ENCODE data around the gene MRPL40.
A peak's percentile ranks its signal among the peaks of the same experiment; 100 is the strongest.

MRPL40 gene

DNA sequence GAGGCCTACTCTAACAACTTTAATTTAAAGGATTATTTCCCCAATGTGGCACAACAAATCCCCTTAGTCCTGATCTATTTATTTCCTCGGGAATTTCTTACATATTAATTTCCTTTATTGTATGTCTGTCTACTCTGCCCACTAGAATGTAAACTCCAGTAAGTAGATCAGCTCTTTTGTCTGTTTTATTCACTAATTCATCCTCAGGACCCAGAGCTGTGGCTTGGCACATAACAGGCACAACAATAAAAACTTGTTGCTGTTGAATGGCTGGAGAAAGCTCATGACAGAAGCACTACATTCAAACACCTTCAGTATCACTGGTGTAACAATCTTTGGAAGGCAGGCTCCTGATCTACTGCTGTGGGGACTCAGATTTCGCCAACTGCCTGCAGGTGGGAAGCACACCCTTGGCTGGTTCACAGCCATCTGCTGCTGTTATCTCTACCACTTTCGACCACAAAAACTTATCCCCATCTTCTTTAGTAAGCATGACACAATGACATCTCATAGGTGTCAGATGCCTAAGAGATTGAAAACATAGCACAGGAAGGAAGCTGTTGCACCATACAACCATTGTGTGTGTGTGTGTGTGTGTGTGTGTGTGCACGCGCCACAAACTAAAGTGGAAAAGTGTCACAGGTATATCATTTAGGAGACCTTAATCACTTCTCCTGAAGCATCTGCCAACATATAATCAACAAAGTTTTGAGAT lies 12.7 kb upstream of the MRPL40 start:
- H3K36me3 ChIP-seq, result peaks cover 44% of the 10 kb centered on the region
- peak overlapping the region; percentile 38; the same call in 1 of the 2 replicates for H3K27ac ChIP-seq
- peaks cover 98% of the 10 kb centered on the region for H4K20me1 ChIP-seq
- H3K27me3 ChIP-seq, result no peaks in the 10 kb centered on the region
- H3K4me3 ChIP-seq, result no peak overlapping the region
- peaks cover 20% of the 10 kb centered on the region for H3K4me1 ChIP-seq
- H3K4me2 ChIP-seq, result peak overlapping the region; percentile 44
- TF ChIP-seq Cebpa-rat (IDR thresholded peaks at IDR 0.05), result no peak
- peaks cover 13% of the 10 kb centered on the region for H3K9me3 ChIP-seq
- no peak overlapping the region for H3K9ac ChIP-seq

DNA sequence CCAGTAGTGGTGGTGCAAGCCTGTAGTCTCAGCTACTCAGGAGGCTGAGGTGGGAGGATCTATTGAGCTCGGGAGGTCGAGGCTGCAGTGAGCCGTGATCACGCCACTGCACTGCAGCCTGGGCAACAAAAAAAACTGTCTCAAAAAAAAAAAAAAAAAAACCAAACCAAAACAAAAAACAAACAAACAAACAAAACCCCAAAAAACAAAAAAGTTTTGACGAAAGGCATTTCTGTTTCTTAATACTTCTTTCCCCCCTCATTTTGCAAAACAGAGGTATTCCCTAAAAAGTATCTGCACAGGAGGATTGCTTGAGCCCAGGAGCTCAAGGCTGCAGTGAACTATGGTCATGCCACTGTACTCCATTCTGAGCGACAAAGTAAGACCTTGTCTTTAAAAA lies 12.0 kb upstream of the MRPL40 start:
- Histone ChIP-seq H3K27ac (no peak overlapping the region), H3K4me2 (peak overlapping the region; percentile 44)

DNA sequence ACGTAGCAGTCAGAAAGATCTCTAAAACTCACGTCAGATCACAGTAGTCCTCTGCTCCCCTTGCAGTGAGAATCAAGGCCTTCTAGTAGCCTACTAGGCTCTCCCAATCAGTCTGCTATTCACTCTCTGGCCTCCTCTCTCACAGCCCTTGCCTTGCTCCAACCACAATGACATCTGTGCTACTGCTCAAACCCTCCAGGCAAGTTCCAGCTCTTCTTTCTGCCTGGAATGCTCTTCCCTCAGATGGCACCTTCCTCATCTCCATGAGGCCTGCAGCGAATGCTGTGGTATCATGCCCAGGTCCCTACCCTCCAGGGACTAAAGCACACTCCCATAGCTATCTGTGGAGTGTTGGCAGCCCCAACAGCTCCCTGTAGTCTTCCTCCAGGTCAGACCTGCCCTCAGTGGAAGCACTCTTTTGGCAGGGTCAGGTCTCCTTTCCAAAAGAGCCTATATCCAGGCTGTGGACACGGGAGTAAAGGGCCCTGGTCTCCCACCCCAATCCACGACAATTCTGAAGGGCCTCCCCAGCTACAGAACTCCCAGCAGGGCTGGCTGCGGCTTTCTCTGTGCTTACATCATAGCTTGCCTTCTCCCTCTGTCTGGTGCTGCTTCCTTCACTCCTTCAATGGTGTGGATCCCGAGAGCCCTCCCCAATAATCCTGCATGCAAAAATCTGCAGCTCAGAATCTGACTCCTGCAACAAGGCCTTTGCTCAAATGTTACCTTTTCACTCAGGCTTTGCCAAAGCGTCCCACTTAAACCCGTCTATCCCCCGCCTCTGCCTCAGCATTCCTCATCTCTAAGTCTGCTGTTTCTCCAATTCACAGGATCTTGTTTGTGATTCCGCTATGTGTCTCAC lies 9.7 kb upstream of the MRPL40 start:
- Histone ChIP-seq H3K4me2 (no peak overlapping the region), H3K9me3 (peaks cover 2% of the 10 kb centered on the region; the same call in 1 of the 2 replicates), H3K4me1 (peaks cover 20% of the 10 kb centered on the region), H3K27me3 (no peaks in the 10 kb centered on the region), H3K4me3 (no peak overlapping the region), H3K27ac (no peak overlapping the region), H4K20me1 (peaks cover 100% of the 10 kb centered on the region), H3K36me3 (peaks cover 53% of the 10 kb centered on the region), H3K9ac (no peak overlapping the region)
- TF ChIP-seq Cebpa-rat (IDR thresholded peaks at IDR 0.05), result no peak

More for the DNA sequence above, 12.0 kb upstream of the MRPL40 start:
- no peak for TF ChIP-seq Cebpa-rat (IDR thresholded peaks at IDR 0.05)
- Histone ChIP-seq H3K9ac (no peak overlapping the region), H3K4me1 (peaks cover 20% of the 10 kb centered on the region), H3K4me3 (no peak overlapping the region), H3K27me3 (no peaks in the 10 kb centered on the region), H3K9me3 (peaks cover 13% of the 10 kb centered on the region), H4K20me1 (peaks cover 98% of the 10 kb centered on the region), H3K36me3 (peaks cover 51% of the 10 kb centered on the region)

DNA sequence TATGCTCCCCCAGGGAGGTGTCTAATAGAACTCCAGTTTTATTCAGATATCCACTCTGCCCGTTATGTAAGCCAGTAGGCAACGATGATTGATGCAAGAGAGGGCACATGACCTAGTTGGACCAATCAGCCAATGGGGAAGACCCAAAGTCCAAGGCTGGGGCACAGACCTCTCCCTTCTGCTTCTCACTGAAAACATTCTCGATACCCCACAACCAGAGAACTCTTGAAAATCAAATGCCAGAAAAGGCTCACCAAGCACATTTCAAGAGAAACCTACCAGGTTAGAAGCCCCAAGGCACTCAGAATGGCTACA lies 8.2 kb upstream of the MRPL40 start:
- peaks cover 57% of the 10 kb centered on the region for H3K36me3 ChIP-seq

GRCh38 chr22:19429950-19430889 lies 2.1 kb upstream of the MRPL40 start:
- H3K4me1 ChIP-seq, result peaks cover 42% of the 10 kb centered on the region
- H3K4me2 ChIP-seq, result peak overlapping the region; percentile 91
- peak overlapping the region; percentile 79 for H3K4me3 ChIP-seq
- H3K27me3 ChIP-seq, result no peaks in the 10 kb centered on the region
- H3K36me3 ChIP-seq, result peaks cover 29% of the 10 kb centered on the region
- H3K9ac ChIP-seq, result peak overlapping the region; percentile 96
- no peak for TF ChIP-seq Cebpa-rat (IDR thresholded peaks at IDR 0.05)
- peaks cover 60% of the 10 kb centered on the region for H4K20me1 ChIP-seq
- no peaks in the 10 kb centered on the region for H3K9me3 ChIP-seq
- H3K27ac ChIP-seq, result peak overlapping the region; percentile 97

More for the DNA sequence above, 8.2 kb upstream of the MRPL40 start:
- Histone ChIP-seq H3K4me1 (peaks cover 16% of the 10 kb centered on the region), H4K20me1 (peaks cover 100% of the 10 kb centered on the region), H3K9ac (no peak overlapping the region), H3K4me2 (no peak overlapping the region), H3K9me3 (no peaks in the 10 kb centered on the region), H3K27ac (no peak overlapping the region), H3K4me3 (no peak overlapping the region), H3K27me3 (no peaks in the 10 kb centered on the region)
- TF ChIP-seq Cebpa-rat (IDR thresholded peaks at IDR 0.05), result no peak

DNA sequence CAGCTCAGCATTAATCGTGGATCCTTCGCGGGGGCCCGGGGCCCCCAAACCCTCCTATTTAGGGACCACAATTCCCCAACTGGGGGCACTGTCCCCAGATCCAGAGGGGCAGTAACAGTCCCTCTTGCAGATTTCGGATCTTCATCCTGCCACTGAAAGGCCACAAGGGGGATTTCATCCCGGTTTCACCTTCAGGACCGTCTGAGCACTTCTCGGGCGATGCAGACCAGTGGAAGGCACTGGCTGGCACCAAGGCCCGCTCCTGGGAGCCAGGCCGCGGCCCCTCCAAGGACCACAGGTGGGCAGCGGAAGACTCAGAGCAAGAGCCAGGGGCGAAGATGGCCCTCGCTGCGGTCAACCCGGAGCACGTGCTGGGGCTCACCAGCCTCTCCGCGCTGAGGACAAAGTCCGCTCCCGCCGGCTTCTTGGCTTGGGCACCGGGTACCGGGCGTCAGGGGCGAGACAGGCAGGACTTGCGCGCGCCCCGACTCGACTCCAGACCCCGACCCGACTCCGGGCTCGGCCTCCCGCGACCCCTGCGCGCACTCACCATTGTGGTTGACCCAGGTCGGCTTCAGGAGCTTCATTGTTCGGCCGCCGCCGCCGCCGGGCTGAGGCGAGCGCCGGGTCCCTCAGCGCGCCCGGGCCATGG lies 1.3 kb upstream of the MRPL40 start:
- Histone ChIP-seq H3K36me3 (peaks cover 30% of the 10 kb centered on the region), H3K4me3 (peak overlapping the region; percentile 79), H3K9ac (peak overlapping the region; percentile 96), H4K20me1 (peaks cover 60% of the 10 kb centered on the region), H3K27me3 (no peaks in the 10 kb centered on the region), H3K27ac (peak overlapping the region; percentile 97), H3K9me3 (no peaks in the 10 kb centered on the region), H3K4me2 (peak overlapping the region; percentile 91), H3K4me1 (peaks cover 50% of the 10 kb centered on the region)
- no peak for TF ChIP-seq Cebpa-rat (IDR thresholded peaks at IDR 0.05)

GRCh38 chr22:19431649-19432132 lies 654 bp upstream of the MRPL40 start, which contains the start of gene HIRA:
Gene HIRA (minus strand): TSS chr22:19431733. CDS start chr22:19431476, 257 bp downstream.
- Histone ChIP-seq H3K4me2 (peak within 1 kb of the TSS; percentile 91), H3K27me3 (no peaks in the 10 kb centered on the region), H3K36me3 (peaks cover 28% of the 10 kb centered on the region), H3K9ac (peak within 1 kb of the TSS; percentile 96), H3K27ac (peak within 1 kb of the TSS; percentile 97), H3K9me3 (no peaks in the 10 kb centered on the region), H3K4me1 (peaks cover 57% of the 10 kb centered on the region), H3K4me3 (peak within 1 kb of the TSS; percentile 79), H4K20me1 (peaks cover 57% of the 10 kb centered on the region)
- TF ChIP-seq Cebpa-rat (IDR thresholded peaks at IDR 0.05), result no peak

GRCh38 chr22:19434401-19434800 lies 2.1 kb downstream of the MRPL40 start:
- H3K27ac ChIP-seq, result no peak overlapping the region
- no peak overlapping the region for H3K4me3 ChIP-seq
- H3K4me1 ChIP-seq, result peaks cover 59% of the 10 kb centered on the region
- H3K4me2 ChIP-seq, result peak overlapping the region; percentile 85
- peaks cover 33% of the 10 kb centered on the region for H4K20me1 ChIP-seq
- peaks cover 35% of the 10 kb centered on the region for H3K36me3 ChIP-seq
- H3K9me3 ChIP-seq, result no peaks in the 10 kb centered on the region
- TF ChIP-seq Cebpa-rat (IDR thresholded peaks at IDR 0.05), result no peak
- no peak overlapping the region for H3K9ac ChIP-seq
- H3K27me3 ChIP-seq, result no peaks in the 10 kb centered on the region

Data from BLaER1 (cell line).